Common myeloid progenitor, CD34-positive (primary cell): ENCODE measurements around the gene FNBP1.

ENCODE experiments used
- CTCF ChIA-PET: fragments of 350-600 bp; sonication (Branson Sonifier 250); formaldehyde crosslinking; loops from one replicate; lab custom pipeline; 2021; ENCODE audit warnings: antibody characterized with exemption; lab: Charles Lee
- POLR2A ChIA-PET: fragments of 350-600 bp; sonication (Branson Sonifier 250); formaldehyde crosslinking; loops from one replicate; lab custom pipeline; 2021; ENCODE audit warnings: antibody characterized with exemption; lab: Charles Lee
- DNase-seq, 3 donors: peaks; one replicate each; pipeline versions ENCODE4 v3.0.0 to v3.0.0-alpha.2; 2013
- H3K27ac ChIP-seq, 2 experiments: 1 replicate in 1 of 2; 2 replicates in 1 of 2; pipeline ENCODE4 v1.7.0; 2013; ENCODE audit warnings: inconsistent platforms in 2 of 2, low read length in 2 of 2, mild to moderate bottlenecking in 2 of 2, low read depth in 1 of 2, moderate library complexity in 1 of 2; ENCODE audit not compliant: severe bottlenecking in 2 of 2, insufficient read depth in 1 of 2, poor library complexity in 1 of 2
- H3K27me3 ChIP-seq, 5 experiments: replicated peaks in 2 of 5; 1 replicate in 3 of 5; 2 replicates in 2 of 5; pipeline versions ENCODE4 v1.6.1 to v1.7.0; 2013; ENCODE audit warnings: low read length in 4 of 5, mild to moderate bottlenecking in 2 of 5, moderate library complexity in 2 of 5, inconsistent platforms in 1 of 5; ENCODE audit not compliant: insufficient read depth in 5 of 5, control insufficient read depth in 4 of 5
- H3K36me3 ChIP-seq, 4 experiments: 1 replicate in 2 of 4; 2 replicates in 2 of 4; pipeline versions ENCODE4 v1.6.1 to v1.7.0; 2013; ENCODE audit warnings: low read length in 3 of 4, control low read depth in 1 of 4, mild to moderate bottlenecking in 1 of 4; ENCODE audit not compliant: control insufficient read depth in 4 of 4, insufficient read depth in 4 of 4
- H3K4me1 ChIP-seq, 4 experiments: 1 replicate in 3 of 4; 2 replicates in 1 of 4; pipeline versions ENCODE4 v1.6.1 to v1.7.1; 2013; ENCODE audit warnings: low read length in 3 of 4, mild to moderate bottlenecking in 3 of 4, control low read depth in 1 of 4, inconsistent platforms in 1 of 4, moderate library complexity in 1 of 4; ENCODE audit not compliant: control insufficient read depth in 4 of 4, insufficient read depth in 4 of 4; ENCODE audit errors: control extremely low read depth in 1 of 4
- H3K4me3 ChIP-seq, 7 experiments: 1 replicate in 4 of 7; 2 replicates in 3 of 7; pipeline versions ENCODE4 v1.5.1 to v1.7.0; 2013; ENCODE audit warnings: mild to moderate bottlenecking in 7 of 7, low read length in 6 of 7, moderate library complexity in 6 of 7, inconsistent platforms in 2 of 7, low read depth in 2 of 7, control low read depth in 1 of 7; ENCODE audit not compliant: insufficient read depth in 4 of 7, control insufficient read depth in 1 of 7; ENCODE audit errors: extremely low read depth in 1 of 7
- H3K9me3 ChIP-seq, 5 experiments: 1 replicate in 4 of 5; 2 replicates in 1 of 5; pipeline versions ENCODE4 v1.6.1 to v1.7.1; 2013; ENCODE audit warnings: low read length in 4 of 5, mild to moderate bottlenecking in 2 of 5, inconsistent platforms in 1 of 5, low read depth in 1 of 5, moderate library complexity in 1 of 5; ENCODE audit not compliant: control insufficient read depth in 4 of 5, insufficient read depth in 2 of 5; ENCODE audit errors: control extremely low read depth in 1 of 5
- WGBS: methylation state at CpG from one replicate; pipeline ENCODE4 v1.1.5; 2013; ENCODE audit not compliant: insufficient coverage; 5-methylcytosine and 5-hydroxymethylcytosine counted together

The FNBP1 gene

DNA sequence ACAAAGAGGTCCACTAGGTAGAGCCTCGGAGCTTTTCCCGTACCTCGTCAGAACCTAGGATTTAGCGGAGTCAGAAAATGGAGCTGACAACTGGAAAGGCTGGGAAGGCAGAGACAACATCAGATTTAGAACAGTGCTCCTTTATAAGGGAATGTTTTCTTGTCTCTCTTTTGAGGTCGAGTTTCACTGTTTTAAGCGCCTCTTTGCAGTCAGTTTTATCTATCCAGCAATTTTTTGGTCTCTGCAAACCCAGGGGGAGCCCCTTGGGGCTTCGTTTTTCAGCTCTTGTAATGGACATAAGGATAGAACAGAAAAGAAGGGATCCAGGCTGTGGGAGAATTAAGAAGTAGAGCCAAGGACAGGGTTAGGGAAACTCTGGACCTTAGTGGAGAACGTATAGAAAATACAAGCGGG, 80.5 kb downstream of the FNBP1 start:
- 79% methylated on average over 9 of the region's 9 CpGs for WGBS

DNA sequence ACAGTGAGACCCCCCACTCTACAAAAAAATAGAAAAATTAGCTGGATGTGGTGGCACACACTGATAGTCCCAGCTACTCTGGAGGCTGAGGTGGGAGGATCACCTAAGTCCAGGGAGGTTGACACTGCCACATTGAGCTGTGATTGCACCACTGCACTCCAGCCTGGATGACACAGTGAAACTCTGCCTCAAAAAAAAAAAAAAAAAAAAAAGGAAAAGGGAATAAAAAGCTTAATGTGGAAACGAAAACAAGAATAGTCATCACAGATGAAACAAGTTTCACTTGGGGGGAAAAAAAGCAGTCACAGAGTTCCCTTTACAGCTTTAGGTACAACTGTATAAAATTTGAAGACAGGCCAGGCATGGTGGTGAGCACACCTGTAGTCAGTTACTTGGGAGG, 84.2 kb downstream of the FNBP1 start:
- Histone ChIP-seq H3K4me3 (no peak overlapping the region), H3K27me3 (no peaks in the 10 kb centered on the region), H3K36me3 (peaks cover 2 to 44% (median 28%) of the 10 kb centered on the region in 4 experiments), H3K27ac (no peak overlapping the region), H3K4me1 (peaks cover 16 to 45% (median 35%) of the 10 kb centered on the region in 4 experiments), H3K9me3 (no peaks in the 10 kb centered on the region)
- WGBS: no CpG with 5 or more reads among the region's 1 CpG
- POLR2A ChIA-PET: no interaction called here
- no peak for DNase-seq
- CTCF ChIA-PET: interaction anchor here (1.5 to 3.4 kb wide), 3 partner anchors 9 to 72 kb away, joined by 3 to 18 read pairs (median 3); no protein-coding TSS in a partner anchor

More for the DNA sequence above, 80.5 kb downstream of the FNBP1 start:
- H3K36me3 ChIP-seq: peaks cover 4 to 52% (median 32%) of the 10 kb centered on the region in 4 experiments
- no peaks in the 10 kb centered on the region for H3K27me3 ChIP-seq
- POLR2A ChIA-PET: interaction anchor here (0.6 to 0.9 kb wide), 2 partner anchors 71 to 1764 kb away, joined by 3 to 4 read pairs; no protein-coding TSS in a partner anchor
- CTCF ChIA-PET: interaction anchor here (0.7 to 1.7 kb wide), 3 partner anchors 11 to 145 kb away, joined by 3 to 4 read pairs (median 3); no protein-coding TSS in a partner anchor
- no peak for DNase-seq
- H3K4me3 ChIP-seq: peak overlapping the region in 5 of 7 experiments; percentile 39 to 73 (median 60)
- H3K27ac ChIP-seq: peak overlapping the region; percentile 58 to 81
- H3K9me3 ChIP-seq: no peaks in the 10 kb centered on the region
- H3K4me1 ChIP-seq: peaks cover 7 to 44% (median 25%) of the 10 kb centered on the region in 4 experiments

DNA sequence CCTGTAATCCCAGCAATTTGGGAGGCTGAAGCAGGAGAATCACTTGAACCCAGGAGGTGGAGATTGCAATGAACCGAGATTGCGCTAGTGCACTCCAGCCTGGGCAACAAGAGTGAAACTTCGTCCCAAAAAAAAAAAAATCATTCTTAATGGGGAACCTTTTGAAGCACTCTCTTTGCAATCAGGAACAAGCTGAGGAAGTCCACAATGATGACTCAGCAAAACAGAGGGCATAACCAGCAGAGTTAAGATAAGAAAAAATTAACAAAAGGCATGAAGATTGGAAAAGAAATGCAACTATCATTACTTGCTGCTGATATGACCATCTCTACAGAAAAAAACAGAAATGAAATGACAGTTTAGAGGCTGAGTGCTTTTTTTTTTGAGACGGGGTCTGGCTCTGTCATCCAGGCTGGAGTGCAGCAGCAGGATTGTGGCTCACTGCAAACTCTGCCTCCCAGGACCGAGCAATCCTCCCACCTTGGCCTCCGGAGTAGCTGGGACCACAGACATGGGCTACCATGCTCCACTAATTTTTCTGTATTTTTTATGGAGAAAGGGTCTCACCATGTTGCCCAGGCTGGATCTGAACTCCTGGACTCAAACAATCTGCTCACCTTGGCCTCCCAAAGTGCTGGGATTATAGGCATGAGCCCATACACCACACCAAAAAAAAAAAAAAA, 88.0 kb downstream of the FNBP1 start:
- ChIA-PET POLR2A (interaction anchor here (0.6 to 1.0 kb wide), 7 partner anchors 13 to 1749 kb away, joined by 3 to 6 read pairs (median 4); partner anchors contain the start of gene FNBP1), CTCF (interaction anchor here (0.6 to 4.3 kb wide), 4 partner anchors 18 to 70 kb away, joined by 3 to 12 read pairs (median 4); no protein-coding TSS in a partner anchor)
- Histone ChIP-seq H3K4me1 (peaks cover 9 to 22% (median 14%) of the 10 kb centered on the region in 4 experiments), H3K36me3 (peaks cover 9 to 61% (median 33%) of the 10 kb centered on the region in 4 experiments), H3K27me3 (no peaks in the 10 kb centered on the region), H3K4me3 (peak overlapping the region in 4 of 7 experiments; percentile 13 to 58 (median 34)), H3K9me3 (no peaks in the 10 kb centered on the region), H3K27ac (peak overlapping the region; percentile 58 to 73)
- 24% methylated on average over 3 of the region's 6 CpGs for WGBS
- DNase-seq: peak; percentile 90 to 96 (median 95)

DNA sequence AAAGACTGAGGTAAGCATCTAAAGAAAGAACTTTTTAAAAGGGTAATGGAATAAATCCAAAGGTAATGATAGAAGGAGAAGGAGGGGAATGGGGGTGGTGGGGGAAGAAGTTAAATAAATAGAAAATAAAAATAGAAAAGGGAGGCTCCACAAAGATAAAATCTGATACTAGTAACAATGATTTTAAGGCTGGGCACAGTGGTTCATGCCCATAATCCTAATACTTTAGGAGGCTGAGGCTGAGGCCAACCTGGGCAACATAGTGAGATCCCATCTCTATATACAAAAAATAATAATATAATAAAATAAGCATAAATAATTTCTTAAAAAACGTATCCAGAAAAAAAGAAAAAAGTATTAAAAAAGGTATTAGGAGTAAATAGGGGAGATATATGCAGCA, 89.3 kb downstream of the FNBP1 start:
- CTCF ChIA-PET: no interaction called here

DNA sequence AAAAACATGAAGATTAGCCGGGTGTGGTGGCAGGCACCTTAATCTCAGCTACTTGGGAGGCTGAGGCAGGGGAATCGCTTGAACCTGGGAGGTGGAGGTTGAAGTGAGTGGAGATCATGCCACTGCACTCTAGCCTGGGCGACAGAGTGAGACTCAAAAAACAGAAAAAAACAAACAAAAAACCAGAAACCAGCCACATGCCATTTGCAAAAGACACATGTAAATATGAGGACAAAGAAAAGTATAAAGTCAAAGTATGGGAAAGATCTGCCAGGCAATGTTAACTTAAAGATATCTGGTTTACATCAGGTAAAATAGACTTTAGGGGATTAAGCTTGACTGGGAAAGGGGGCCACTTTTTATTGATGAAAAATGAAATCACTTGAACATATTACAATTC, 90.7 kb downstream of the FNBP1 start:
- no CpG with 5 or more reads among the region's 3 CpGs for WGBS
- Histone ChIP-seq H3K4me3 (no peak overlapping the region), H3K36me3 (peaks cover 12 to 61% (median 34%) of the 10 kb centered on the region in 4 experiments), H3K27ac (no peak overlapping the region), H3K4me1 (peaks cover 9 to 24% (median 14%) of the 10 kb centered on the region in 4 experiments), H3K27me3 (no peaks in the 10 kb centered on the region), H3K9me3 (no peaks in the 10 kb centered on the region)
- POLR2A ChIA-PET: no interaction called here
- DNase-seq: no peak
- CTCF ChIA-PET: interaction anchor here (1.1 to 1.8 kb wide), 2 partner anchors 10 to 66 kb away, joined by 3 to 5 read pairs; no protein-coding TSS in a partner anchor

More for the DNA sequence above, 89.3 kb downstream of the FNBP1 start:
- no peaks in the 10 kb centered on the region for H3K9me3 ChIP-seq
- H3K27me3 ChIP-seq: no peaks in the 10 kb centered on the region
- no peak overlapping the region for H3K27ac ChIP-seq
- no peak overlapping the region for H3K4me3 ChIP-seq
- peaks cover 9 to 22% (median 14%) of the 10 kb centered on the region in 4 experiments for H3K4me1 ChIP-seq
- peaks cover 14 to 70% (median 42%) of the 10 kb centered on the region in 4 experiments for H3K36me3 ChIP-seq
- POLR2A ChIA-PET: no interaction called here
- WGBS: no CpG with 5 or more reads among the region's 1 CpG
- DNase-seq: no peak

DNA sequence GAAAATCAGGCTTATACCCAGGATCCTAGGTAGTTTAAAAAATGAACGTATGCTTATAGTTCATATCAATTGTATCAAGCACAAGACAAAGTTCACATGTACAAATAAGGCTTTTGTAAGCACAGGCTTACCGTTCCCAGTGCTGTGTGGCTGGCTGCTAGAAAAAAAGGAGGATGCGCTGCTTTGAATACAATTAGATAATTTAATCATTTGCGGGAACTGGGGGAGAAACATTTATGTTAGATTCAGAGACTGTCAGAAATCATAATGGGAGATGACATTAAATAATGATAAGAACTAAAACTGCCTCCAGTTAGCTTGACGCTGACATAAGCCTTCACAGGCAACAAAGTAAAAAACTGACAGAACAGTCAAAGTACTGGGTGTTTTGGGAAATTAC, 93.2 kb downstream of the FNBP1 start:
- Histone ChIP-seq H3K36me3 (peaks cover 12 to 46% (median 27%) of the 10 kb centered on the region in 4 experiments), H3K4me3 (no peak overlapping the region), H3K4me1 (peaks cover 13 to 34% (median 27%) of the 10 kb centered on the region in 4 experiments), H3K27ac (no peak overlapping the region), H3K9me3 (no peaks in the 10 kb centered on the region), H3K27me3 (no peaks in the 10 kb centered on the region)
- WGBS: 98% methylated on average over 4 of the region's 5 CpGs
- CTCF ChIA-PET: no interaction called here
- DNase-seq: no peak
- POLR2A ChIA-PET: no interaction called here
